Fibroblast of skin of right biceps (primary cell): Measurements from ENCODE around the gene CD82.

ENCODE experiments used
- DNase-seq: peaks from one replicate; pipeline ENCODE4 v3.0.0-alpha.2; 2013

The CD82 gene

GRCh38 chr11:44605068-44605708 lies 39.7 kb downstream of the CD82 start:
- DNase-seq, result no peak

GRCh38 chr11:44605965-44606364 lies 40.5 kb downstream of the CD82 start:
- no peak for DNase-seq

GRCh38 chr11:44606472-44606871 lies 41.0 kb downstream of the CD82 start:
- no peak for DNase-seq

GRCh38 chr11:44607319-44607962 lies 42.0 kb downstream of the CD82 start:
- DNase-seq, result peak; percentile 37

- DNase-seq, result peak; percentile 47
Measured at GRCh38 chr11:44607987-44608386, 42.5 kb downstream of the CD82 start.

- no peak for DNase-seq
Measured at GRCh38 chr11:44608651-44608990, 43.2 kb downstream of the CD82 start.

- no peak for DNase-seq
Measured at GRCh38 chr11:44608991-44609782, 43.7 kb downstream of the CD82 start.

- no peak for DNase-seq
Measured at GRCh38 chr11:44609783-44610155, 44.3 kb downstream of the CD82 start.

GRCh38 chr11:44610186-44610955 lies 44.9 kb downstream of the CD82 start:
- no peak for DNase-seq

GRCh38 chr11:44611088-44611487 lies 45.6 kb downstream of the CD82 start:
- DNase-seq, result no peak

- DNase-seq, result no peak
Measured at GRCh38 chr11:44611687-44612434, 46.4 kb downstream of the CD82 start.

- no peak for DNase-seq
Measured at GRCh38 chr11:44613153-44613552, 47.7 kb downstream of the CD82 start.

GRCh38 chr11:44614281-44614775 lies 48.9 kb downstream of the CD82 start:
- DNase-seq, result no peak

GRCh38 chr11:44615041-44615755 lies 49.7 kb downstream of the CD82 start:
- no peak for DNase-seq

GRCh38 chr11:44615913-44616791 lies 50.7 kb downstream of the CD82 start:
- DNase-seq, result no peak

- no peak for DNase-seq
Measured at GRCh38 chr11:44617671-44618461, 52.4 kb downstream of the CD82 start.

GRCh38 chr11:44618561-44619425 lies 53.3 kb downstream of the CD82 start:
- DNase-seq, result no peak

GRCh38 chr11:44620328-44620725 lies 54.9 kb downstream of the CD82 start:
- DNase-seq, result no peak

GRCh38 chr11:44621140-44621681 lies 55.7 kb downstream of the CD82 start:
- DNase-seq, result peak; percentile 60
